ENCODE measurements around the gene MLLT3.

DNA sequence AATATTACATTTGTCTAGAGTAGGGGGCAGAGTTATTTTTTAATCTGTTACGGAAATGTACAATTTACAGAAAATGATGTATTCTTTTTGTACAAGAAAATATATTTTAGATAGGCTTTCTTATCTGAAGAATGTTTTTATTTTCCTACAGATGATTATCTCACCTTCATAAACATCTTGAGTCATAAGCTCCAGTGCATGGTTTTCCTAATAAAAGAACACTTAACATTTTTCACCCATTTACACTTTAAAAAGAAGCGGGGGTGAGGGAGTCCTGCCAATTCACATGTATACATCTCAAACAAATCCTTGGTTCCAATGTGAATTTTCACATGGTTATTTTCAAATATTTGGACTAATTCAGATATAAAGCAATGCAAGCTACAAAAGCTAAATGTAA is 85.0 kb downstream of the MLLT3 start:
- TF ChIP-seq, protein P1, sequence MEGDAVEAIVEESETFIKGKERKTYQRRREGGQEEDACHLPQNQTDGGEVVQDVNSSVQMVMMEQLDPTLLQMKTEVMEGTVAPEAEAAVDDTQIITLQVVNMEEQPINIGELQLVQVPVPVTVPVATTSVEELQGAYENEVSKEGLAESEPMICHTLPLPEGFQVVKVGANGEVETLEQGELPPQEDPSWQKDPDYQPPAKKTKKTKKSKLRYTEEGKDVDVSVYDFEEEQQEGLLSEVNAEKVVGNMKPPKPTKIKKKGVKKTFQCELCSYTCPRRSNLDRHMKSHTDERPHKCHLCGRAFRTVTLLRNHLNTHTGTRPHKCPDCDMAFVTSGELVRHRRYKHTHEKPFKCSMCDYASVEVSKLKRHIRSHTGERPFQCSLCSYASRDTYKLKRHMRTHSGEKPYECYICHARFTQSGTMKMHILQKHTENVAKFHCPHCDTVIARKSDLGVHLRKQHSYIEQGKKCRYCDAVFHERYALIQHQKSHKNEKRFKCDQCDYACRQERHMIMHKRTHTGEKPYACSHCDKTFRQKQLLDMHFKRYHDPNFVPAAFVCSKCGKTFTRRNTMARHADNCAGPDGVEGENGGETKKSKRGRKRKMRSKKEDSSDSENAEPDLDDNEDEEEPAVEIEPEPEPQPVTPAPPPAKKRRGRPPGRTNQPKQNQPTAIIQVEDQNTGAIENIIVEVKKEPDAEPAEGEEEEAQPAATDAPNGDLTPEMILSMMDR (conservative IDR thresholded peaks at IDR 0.05 in 1 of 2, IDR thresholded peaks at IDR 0.05 in 1 of 2; ENCODE audit: low read depth in 1 of 2, low read length in 2 of 2) = no peak
- TF ChIP-seq EZH2 (IDR thresholded peaks at IDR 0.05; ENCODE audit: low read length, missing control alignments) = no peak
